Measurements from ENCODE around the gene PDIA6. TPM values are rescaled to one million over a fixed set of nuclear protein-coding genes. Genes with fewer than 3 reads are reported as not detected.
A peak's percentile ranks its signal among the peaks of the same experiment; 100 is the strongest.

The PDIA6 gene
- total RNA-seq, 1 donor from 2014 or later: 85.8 TPM

- Mint-ChIP-seq H3K36me3 (ENCODE audit: unreplicated experiment) (no peaks in the 10 kb centered on the region), H3K27ac (ENCODE audit: unreplicated experiment) (no peak overlapping the region), H3K4me1 (ENCODE audit: low read depth, unreplicated experiment) (peaks cover 6% of the 10 kb centered on the region)
Observed at GRCh38 chr2:10833021-10833420, 20.4 kb upstream of the PDIA6 start.

GRCh38 chr2:10832203-10832936, 19.8 kb upstream of the PDIA6 start:
- Mint-ChIP-seq H3K27me3 (ENCODE audit: unreplicated experiment) (peaks cover 5% of the 10 kb centered on the region), H3K4me1 (ENCODE audit: low read depth, unreplicated experiment) (peaks cover 5% of the 10 kb centered on the region), H3K27ac (ENCODE audit: unreplicated experiment) (no peak overlapping the region), H3K36me3 (ENCODE audit: unreplicated experiment) (no peaks in the 10 kb centered on the region), H3K9me3 (ENCODE audit: unreplicated experiment) (no peaks in the 10 kb centered on the region), H3K4me3 (ENCODE audit: unreplicated experiment) (peak overlapping the region; percentile 61)
- DNase-seq: peak; percentile 92
- peak; percentile 99 for TF ChIP-seq CTCF (IDR thresholded peaks at IDR 0.05; ENCODE audit: partially characterized antibody, unreplicated experiment)

More at GRCh38 chr2:10833021-10833420, 20.4 kb upstream of the PDIA6 start:
- Mint-ChIP-seq H3K4me3 (ENCODE audit: unreplicated experiment) (no peak overlapping the region), H3K9me3 (ENCODE audit: unreplicated experiment) (peaks cover 2% of the 10 kb centered on the region), H3K27me3 (ENCODE audit: unreplicated experiment) (peaks cover 3% of the 10 kb centered on the region)
- DNase-seq: no peak
- no peak for TF ChIP-seq CTCF (IDR thresholded peaks at IDR 0.05; ENCODE audit: partially characterized antibody, unreplicated experiment)

- H3K4me3 Mint-ChIP-seq (ENCODE audit: unreplicated experiment): no peak overlapping the region
- no peak for TF ChIP-seq CTCF (IDR thresholded peaks at IDR 0.05; ENCODE audit: partially characterized antibody, unreplicated experiment)
- peak overlapping the region; percentile 18 for H3K27ac Mint-ChIP-seq (ENCODE audit: unreplicated experiment)
- H3K36me3 Mint-ChIP-seq (ENCODE audit: unreplicated experiment): no peaks in the 10 kb centered on the region
- no peak for DNase-seq
- no peaks in the 10 kb centered on the region for H3K9me3 Mint-ChIP-seq (ENCODE audit: unreplicated experiment)
- peaks cover 2% of the 10 kb centered on the region for H3K4me1 Mint-ChIP-seq (ENCODE audit: low read depth, unreplicated experiment)
- H3K27me3 Mint-ChIP-seq (ENCODE audit: unreplicated experiment): peaks cover 5% of the 10 kb centered on the region
Observed at GRCh38 chr2:10831400-10831985, 18.9 kb upstream of the PDIA6 start.

GRCh38 chr2:10830641-10831399, 18.2 kb upstream of the PDIA6 start:
- Mint-ChIP-seq H3K4me1 (ENCODE audit: low read depth, unreplicated experiment) (peaks cover 2% of the 10 kb centered on the region), H3K36me3 (ENCODE audit: unreplicated experiment) (no peaks in the 10 kb centered on the region), H3K4me3 (ENCODE audit: unreplicated experiment) (no peak overlapping the region), H3K9me3 (ENCODE audit: unreplicated experiment) (no peaks in the 10 kb centered on the region), H3K27me3 (ENCODE audit: unreplicated experiment) (peaks cover 5% of the 10 kb centered on the region), H3K27ac (ENCODE audit: unreplicated experiment) (no peak overlapping the region)
- no peak for TF ChIP-seq CTCF (IDR thresholded peaks at IDR 0.05; ENCODE audit: partially characterized antibody, unreplicated experiment)
- DNase-seq: no peak
